ENCODE data around the gene MUC12.
"Not testable (repeated sequence)": the region's sequence is repeated elsewhere in the genome, so short reads cannot be mapped to it uniquely, and the experiment has no call there.

The MUC12 gene

DNA sequence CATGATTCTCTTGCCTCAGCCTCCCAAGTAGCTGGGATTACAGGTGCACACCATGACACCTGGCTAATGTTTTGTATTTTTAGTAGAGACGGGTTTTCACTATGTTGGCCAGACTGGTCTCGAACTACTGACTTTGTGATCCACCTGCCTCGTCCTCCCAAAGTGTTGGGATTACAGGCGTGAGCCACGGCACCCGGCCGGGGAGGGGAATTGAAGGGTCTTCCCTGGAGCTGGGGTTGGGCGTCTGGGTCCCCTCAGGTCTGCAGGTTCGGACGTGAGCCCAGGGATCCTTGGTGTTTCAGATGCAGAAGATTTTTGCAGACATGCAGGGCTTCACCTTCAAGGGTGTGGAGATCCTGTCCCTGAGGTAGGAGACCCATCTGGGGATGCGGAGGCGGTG lies 6.0 kb upstream of the MUC12 start:
- no peak for DNase-seq

- DNase-seq = no peak
Observed at GRCh38 chr7:100963874-100964273, 5.5 kb upstream of the MUC12 start.

DNA sequence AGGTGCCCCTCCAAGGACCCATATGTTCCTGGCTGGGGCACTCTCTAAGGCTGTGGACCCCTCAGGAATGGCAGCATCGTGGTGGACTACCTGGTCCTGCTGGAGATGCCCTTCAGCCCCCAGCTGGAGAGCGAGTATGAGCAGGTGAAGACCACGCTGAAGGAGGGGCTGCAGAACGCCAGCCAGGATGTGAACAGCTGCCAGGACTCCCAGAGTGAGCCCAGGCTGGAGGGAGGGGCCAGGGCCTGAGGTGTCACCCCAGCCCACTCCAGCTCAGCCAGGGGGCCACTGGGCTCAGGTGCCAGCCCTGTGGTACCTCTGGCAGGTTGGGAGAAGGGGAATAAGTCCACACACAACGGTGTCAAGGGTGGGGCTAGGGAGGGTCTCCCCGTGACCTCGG lies 4.7 kb upstream of the MUC12 start:
- DNase-seq = no peak

GRCh38 chr7:100965045-100965722 lies 4.2 kb upstream of the MUC12 start:
- DNase-seq = no peak

DNA sequence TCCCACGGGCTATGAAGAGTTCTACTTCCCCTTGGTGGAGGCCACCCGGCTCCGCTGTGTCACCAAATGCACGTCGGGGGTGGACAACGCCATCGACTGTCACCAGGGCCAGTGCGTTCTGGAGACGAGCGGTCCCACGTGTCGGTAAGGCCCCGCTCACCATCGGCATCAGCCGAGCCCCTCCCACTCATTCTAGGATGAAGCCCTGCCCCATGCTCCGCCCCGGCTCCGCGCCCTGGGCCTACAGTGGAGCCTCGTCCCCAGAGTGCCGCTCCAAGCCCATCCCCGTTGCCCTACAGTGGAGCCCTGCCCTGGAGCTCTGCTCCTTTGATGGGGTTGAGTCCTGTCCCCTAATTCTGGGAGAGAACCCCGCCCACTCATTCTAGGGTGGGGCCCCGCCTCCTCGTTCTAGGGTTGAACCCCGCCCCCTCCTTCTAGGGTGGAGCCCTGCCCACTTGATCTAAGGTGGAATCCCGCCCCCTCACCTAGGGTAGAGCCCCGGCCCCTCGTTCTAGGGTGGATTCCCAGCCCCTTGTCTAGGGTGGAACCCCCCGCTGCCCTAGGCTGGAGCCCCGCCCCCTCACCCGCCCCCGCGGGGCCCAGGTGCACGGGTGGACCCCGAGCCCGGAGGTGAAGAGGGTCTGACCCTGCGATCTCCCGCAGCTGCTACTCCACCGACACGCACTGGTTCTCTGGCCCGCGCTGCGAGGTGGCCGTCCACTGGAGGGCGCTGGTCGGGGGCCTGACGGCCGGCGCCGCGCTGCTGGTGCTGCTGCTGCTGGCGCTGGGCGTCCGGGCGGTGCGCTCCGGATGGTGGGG lies 3.4 kb upstream of the MUC12 start:
- no peak for DNase-seq

DNA sequence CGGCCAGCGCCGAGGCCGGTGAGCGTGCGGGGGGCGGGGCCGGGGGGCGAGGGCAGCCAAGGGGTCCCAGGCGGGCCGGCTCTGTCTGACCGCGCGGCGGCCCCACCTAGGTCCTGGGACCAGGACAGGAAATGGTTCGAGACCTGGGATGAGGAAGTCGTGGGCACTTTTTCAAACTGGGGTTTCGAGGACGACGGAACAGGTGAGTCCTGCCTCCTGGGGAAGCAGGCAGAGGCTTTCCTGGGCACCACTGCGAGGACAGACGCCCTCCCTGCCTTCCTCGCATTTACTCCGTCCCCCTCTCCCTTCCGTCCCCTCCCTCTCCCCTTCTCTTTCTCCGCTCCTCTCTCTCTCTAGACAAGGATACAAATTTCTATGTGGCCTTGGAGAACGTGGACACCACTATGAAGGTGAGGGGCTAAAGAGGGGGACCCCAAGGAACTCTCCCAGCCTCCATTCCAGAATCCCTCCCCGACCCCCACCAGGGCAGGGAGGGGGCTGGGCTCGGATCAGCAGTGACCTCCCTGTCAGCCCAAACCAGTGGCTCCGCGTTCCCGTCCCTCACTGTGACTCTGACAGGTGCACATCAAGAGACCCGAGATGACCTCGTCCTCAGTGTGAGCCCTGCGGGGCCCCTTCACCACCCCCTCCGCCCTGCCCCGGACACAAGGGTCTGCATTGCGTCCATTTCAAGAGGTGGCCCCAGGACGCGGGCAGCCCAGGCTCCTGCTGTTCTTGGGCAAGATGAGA lies 2.6 kb upstream of the MUC12 start:
- DNase-seq = no peak

GRCh38 chr7:100967292-100967863 lies 2.0 kb upstream of the MUC12 start:
- no peak for DNase-seq

DNA sequence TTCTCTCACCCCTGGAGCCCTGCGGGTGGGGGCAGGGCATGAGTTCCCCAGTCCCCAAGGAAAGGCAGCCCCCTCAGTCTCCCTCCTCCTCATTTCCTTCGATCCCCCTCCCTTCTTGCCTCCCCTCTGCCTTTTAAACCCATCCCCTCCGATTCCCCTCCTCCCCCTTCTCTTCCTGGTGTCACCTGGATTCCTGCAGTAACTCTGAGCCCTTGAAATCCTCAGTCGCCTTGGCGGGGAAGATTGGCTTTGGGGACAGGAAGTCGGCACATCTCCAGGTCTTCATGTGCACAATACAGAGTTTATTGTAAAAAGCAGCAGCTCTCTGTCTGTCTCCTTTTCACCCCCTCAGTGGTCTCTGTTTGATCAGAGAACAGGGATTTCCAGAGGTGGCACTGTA lies 1.3 kb upstream of the MUC12 start:
- DNase-seq = no peak

DNA sequence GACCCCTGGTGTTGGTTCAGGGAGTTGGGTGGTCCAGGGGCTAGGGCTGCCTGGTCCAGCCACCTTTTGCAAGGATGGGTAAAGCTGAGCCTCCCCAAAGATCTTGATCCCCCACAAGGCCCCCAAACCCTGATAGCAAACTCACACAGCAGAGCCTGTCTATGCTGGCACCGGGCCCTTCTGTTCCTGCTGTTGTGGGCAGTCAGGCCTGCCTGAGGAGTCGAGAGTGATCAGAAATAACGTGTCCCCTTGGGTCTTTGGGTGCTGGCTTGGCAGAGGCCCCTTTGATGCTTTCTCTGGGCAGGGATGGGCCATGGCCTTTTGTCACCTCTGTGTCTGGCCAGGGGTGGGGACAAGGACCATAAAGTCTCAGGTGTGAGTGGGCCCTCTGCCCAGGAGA lies 715 bp upstream of the MUC12 start:
- DNase-seq = no peak

GRCh38 chr7:100971111-100972001 lies 2.0 kb downstream of the MUC12 start:
- no peak for DNase-seq

GRCh38 chr7:100972002-100972347 lies 2.6 kb downstream of the MUC12 start:
- DNase-seq = no peak

DNA sequence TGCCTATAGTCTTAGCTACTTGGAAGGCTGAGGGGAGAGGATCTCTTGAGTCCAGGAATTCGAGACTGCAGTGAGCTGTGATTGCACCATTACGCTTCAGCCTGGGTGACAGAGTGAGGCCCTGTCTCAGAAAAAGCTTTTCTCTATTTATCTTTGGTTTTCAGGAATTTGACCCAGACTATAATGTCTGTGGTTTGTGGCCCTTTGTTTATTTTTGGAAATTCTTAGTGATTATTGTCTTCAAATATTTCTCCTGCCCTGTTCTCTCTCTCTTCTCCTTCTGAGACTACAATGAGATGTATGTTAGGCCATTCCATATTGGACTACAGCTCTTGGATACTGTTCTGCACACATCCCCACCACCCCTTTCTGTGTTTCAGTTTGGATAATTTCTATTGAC lies 4.7 kb downstream of the MUC12 start:
- DNase-seq = no peak

- DNase-seq = no peak
Observed at GRCh38 chr7:100975371-100975821, 6.0 kb downstream of the MUC12 start.

- DNase-seq = no peak
Observed at GRCh38 chr7:100978300-100978699, 8.9 kb downstream of the MUC12 start.

- DNase-seq = no peak
Observed at GRCh38 chr7:100983451-100984187, 14.3 kb downstream of the MUC12 start.

DNA sequence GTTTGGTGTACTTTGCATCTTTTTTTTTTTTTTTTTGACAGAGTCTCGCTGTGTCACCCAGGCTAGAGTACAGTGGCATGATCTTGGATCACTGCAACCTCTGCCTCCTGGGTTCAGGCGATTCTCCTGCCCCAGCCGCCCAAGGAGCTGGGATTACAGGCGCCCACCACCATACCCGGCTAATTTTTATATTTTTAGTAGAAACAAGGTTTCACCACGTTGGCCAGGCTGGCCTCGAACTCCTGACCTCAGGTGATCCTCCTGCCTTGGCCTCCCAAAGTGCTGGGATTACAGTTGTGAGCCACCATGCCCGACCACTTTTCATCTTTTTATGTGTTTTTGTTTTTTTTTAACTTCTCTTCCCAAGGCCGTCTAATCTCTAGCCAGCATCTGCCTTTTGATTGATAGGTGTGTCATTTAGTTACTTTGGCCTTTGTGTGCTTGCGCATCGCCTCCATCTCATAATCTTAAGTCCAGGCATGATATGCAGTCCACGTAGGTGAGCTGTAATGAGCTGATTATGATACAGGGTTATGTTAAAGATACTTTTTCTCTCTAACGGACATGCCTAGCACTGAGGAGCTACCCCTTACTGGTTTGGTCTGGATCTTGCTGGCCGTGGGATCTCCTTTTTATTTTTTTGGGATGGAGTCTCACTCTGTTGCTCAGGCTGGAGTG lies 15.0 kb downstream of the MUC12 start:
- DNase-seq = not testable (repeated sequence)

- DNase-seq = not testable (repeated sequence)
Observed at GRCh38 chr7:100985033-100985797, 15.8 kb downstream of the MUC12 start.

DNA sequence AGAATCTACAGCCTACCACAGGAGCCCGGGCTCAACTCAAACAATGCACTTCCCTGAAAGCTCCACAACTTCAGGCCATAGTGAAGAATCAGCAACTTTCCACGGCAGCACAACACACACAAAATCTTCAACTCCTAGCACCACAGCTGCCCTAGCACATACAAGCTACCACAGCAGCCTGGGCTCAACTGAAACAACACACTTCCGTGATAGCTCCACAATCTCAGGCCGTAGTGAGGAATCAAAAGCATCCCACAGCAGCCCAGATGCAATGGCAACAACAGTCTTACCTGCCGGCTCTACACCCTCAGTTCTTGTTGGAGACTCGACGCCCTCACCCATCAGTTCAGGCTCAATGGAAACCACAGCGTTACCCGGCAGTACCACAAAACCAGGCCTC lies 22.3 kb downstream of the MUC12 start:
- DNase-seq = no peak

GRCh38 chr7:100992280-100992679 lies 22.9 kb downstream of the MUC12 start:
- not testable (repeated sequence) for DNase-seq

- not testable (repeated sequence) for DNase-seq
Observed at GRCh38 chr7:100994671-100995070, 25.3 kb downstream of the MUC12 start.
